DND-41 (cell line): ENCODE data around the gene GPR89B.
"Not testable (repeated sequence)": the region's sequence is repeated elsewhere in the genome, so short reads cannot be mapped to it uniquely, and the experiment has no call there.

Experiments
- EZH2 ChIP-seq: IDR thresholded peaks from 3 replicates; pipeline ENCODE4 v1.6.1; 2012; ENCODE audit warnings: borderline replicate concordance, low read depth, mild to moderate bottlenecking, moderate library complexity, low read length, inconsistent platforms; ENCODE audit not compliant: severe bottlenecking
- TF ChIP-seq, protein P1 (sequence below): IDR thresholded peaks from 2 replicates; pipeline ENCODE4 v1.5.1; 2012; ENCODE audit warnings: borderline replicate concordance, low read length, moderate library complexity, mild to moderate bottlenecking; ENCODE audit not compliant: poor library complexity, severe bottlenecking; ENCODE audit errors: extremely low read depth

DNA sequence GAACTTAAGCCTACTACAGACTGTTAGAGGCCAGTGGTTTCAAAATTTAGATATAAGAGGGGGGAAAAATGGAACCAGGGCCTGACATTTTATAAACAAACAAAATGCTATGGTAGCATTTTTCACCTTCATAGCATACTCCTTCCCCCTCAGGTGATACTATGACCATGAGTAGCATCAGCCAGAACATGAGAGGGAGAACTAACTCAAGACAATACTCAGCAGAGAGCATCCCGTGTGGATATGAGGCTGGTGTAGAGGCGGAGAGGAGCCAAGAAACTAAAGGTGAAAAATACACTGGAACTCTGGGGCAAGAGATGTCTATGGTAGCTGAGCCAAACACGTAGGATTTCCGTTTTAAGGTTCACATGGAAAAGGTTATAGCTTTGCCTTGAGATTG, 64.7 kb downstream of the GPR89B start:
- TF ChIP-seq, protein P1, sequence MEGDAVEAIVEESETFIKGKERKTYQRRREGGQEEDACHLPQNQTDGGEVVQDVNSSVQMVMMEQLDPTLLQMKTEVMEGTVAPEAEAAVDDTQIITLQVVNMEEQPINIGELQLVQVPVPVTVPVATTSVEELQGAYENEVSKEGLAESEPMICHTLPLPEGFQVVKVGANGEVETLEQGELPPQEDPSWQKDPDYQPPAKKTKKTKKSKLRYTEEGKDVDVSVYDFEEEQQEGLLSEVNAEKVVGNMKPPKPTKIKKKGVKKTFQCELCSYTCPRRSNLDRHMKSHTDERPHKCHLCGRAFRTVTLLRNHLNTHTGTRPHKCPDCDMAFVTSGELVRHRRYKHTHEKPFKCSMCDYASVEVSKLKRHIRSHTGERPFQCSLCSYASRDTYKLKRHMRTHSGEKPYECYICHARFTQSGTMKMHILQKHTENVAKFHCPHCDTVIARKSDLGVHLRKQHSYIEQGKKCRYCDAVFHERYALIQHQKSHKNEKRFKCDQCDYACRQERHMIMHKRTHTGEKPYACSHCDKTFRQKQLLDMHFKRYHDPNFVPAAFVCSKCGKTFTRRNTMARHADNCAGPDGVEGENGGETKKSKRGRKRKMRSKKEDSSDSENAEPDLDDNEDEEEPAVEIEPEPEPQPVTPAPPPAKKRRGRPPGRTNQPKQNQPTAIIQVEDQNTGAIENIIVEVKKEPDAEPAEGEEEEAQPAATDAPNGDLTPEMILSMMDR = not testable (repeated sequence)
- not testable (repeated sequence) for TF ChIP-seq EZH2
